GM10266 (cell line): ENCODE results near the gene NEK10.

Source experiments
- DNase-seq: peaks from one replicate; pipeline ENCODE4 v3.0.0; 2012; ENCODE audit errors: extremely low spot score
- TF ChIP-seq, protein P1 (sequence below): IDR thresholded peaks from 2 replicates; pipeline ENCODE4 v1.5.1; 2012; ENCODE audit warnings: mild to moderate bottlenecking, low read depth; ENCODE audit not compliant: control insufficient read depth, insufficient read depth; ENCODE audit errors: missing control alignments

The NEK10 gene

GRCh38 chr3:27138562-27138961 is 230.6 kb downstream of the NEK10 start:
- no peak for DNase-seq
- TF ChIP-seq, protein P1, sequence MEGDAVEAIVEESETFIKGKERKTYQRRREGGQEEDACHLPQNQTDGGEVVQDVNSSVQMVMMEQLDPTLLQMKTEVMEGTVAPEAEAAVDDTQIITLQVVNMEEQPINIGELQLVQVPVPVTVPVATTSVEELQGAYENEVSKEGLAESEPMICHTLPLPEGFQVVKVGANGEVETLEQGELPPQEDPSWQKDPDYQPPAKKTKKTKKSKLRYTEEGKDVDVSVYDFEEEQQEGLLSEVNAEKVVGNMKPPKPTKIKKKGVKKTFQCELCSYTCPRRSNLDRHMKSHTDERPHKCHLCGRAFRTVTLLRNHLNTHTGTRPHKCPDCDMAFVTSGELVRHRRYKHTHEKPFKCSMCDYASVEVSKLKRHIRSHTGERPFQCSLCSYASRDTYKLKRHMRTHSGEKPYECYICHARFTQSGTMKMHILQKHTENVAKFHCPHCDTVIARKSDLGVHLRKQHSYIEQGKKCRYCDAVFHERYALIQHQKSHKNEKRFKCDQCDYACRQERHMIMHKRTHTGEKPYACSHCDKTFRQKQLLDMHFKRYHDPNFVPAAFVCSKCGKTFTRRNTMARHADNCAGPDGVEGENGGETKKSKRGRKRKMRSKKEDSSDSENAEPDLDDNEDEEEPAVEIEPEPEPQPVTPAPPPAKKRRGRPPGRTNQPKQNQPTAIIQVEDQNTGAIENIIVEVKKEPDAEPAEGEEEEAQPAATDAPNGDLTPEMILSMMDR = no peak

GRCh38 chr3:27138005-27138404 is 231.2 kb downstream of the NEK10 start:
- TF ChIP-seq, protein P1 = no peak
- DNase-seq = no peak

GRCh38 chr3:27134171-27134796 is 234.9 kb downstream of the NEK10 start:
- TF ChIP-seq, protein P1 = peak; percentile 90
- peak; percentile 53 for DNase-seq

DNA sequence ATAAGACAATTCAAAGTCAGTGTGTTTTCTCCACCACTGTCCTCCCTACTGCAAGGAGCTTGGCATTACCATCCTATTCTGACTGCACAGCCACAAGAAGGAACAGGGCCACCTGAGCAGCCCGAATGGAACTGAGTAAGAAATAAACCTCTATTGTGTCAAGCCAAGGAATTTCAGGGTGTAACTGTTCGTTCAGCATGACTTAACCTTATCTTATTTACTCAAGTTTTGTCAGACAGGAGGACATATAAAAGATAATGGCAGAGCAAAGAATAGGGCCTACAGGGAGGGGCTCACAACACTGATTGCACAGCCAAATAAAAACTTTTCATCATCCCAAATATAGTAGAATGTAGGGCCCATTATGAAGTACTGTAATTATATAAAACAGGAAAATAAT is 236.1 kb downstream of the NEK10 start:
- TF ChIP-seq, protein P1 = no peak
- DNase-seq = no peak

- TF ChIP-seq, protein P1 = no peak
- no peak for DNase-seq
Measured at GRCh38 chr3:27130796-27131195, 238.4 kb downstream of the NEK10 start.

DNA sequence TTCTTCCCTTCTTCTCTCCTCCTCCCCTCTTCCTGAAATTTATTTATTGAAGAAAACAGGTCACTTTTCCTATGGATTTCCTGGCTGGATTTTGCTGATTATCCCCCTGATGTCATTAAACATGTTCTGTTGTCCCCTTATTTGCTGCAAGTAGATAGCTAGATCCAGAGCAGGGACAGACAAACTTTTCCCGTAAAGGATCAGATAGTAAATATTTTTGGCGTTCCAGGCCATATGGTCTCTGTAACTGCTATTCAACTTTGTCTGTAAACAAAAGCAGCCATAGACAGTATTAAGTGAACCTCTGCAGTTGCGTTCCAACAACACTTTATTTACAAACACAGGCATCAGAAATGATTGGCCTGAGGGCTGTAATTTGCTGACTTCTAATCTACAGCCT is 241.3 kb downstream of the NEK10 start:
- TF ChIP-seq, protein P1 = no peak
- no peak for DNase-seq

GRCh38 chr3:27127195-27127594 is 242.0 kb downstream of the NEK10 start:
- TF ChIP-seq, protein P1 = no peak
- DNase-seq = no peak
